ENCODE results near the gene SUGP1. TPM values are rescaled to one million over a fixed set of nuclear protein-coding genes. Genes with fewer than 3 reads are reported as not detected.

Gene SUGP1
- total and polyA plus RNA-seq, 2 of the 4 experiments (the other 2 are of a cell fraction): 33.2 to 35.8 TPM

GRCh38 chr19:19292607-19293006 lies 27.7 kb downstream of the SUGP1 start:
- BruUV-seq (replicated peaks): no TSS peak
- H2BK5ac ChIP-seq (ENCODE audit: low read depth, low read length, poor library complexity, severe bottlenecking): no peak overlapping the region
- TF ChIP-seq MAFK (IDR thresholded peaks at IDR 0.05; ENCODE audit: low read depth, low read length) (no peak), BHLHE40 (IDR thresholded peaks at IDR 0.05; ENCODE audit: low read depth, low read length) (no peak), CEBPB (IDR thresholded peaks at IDR 0.05; ENCODE audit: low read depth, low read length) (no peak), RFX5 (IDR thresholded peaks at IDR 0.05; ENCODE audit: low read depth, low read length) (no peak), POLR2A (IDR thresholded peaks at IDR 0.05; ENCODE audit: low read depth, low read length) (no peak), CHD1 (IDR thresholded peaks at IDR 0.05; ENCODE audit: low read depth, low read length) (no peak), MXI1 (IDR thresholded peaks at IDR 0.05; ENCODE audit: borderline replicate concordance, low read depth, low read length) (no peak), RAD21 (IDR thresholded peaks at IDR 0.05; ENCODE audit: low read length) (no peak), NFE2L2 (IDR thresholded peaks at IDR 0.05; ENCODE audit: low read depth, low read length) (no peak), MAZ (IDR thresholded peaks at IDR 0.05; ENCODE audit: borderline replicate concordance, low read depth, low read length) (no peak), SMC3 (IDR thresholded peaks at IDR 0.05; ENCODE audit: low read depth, low read length) (no peak), FOS (IDR thresholded peaks at IDR 0.05; ENCODE audit: low read depth, low read length) (no peak), USF2 (IDR thresholded peaks at IDR 0.05; ENCODE audit: low read depth, low read length) (no peak), ELK1 (IDR thresholded peaks at IDR 0.05; ENCODE audit: borderline replicate concordance, low read depth, low read length) (no peak), RCOR1 (IDR thresholded peaks at IDR 0.05; ENCODE audit: insufficient replicate concordance, low read length) (no peak)
- TF ChIP-seq, protein P1, sequence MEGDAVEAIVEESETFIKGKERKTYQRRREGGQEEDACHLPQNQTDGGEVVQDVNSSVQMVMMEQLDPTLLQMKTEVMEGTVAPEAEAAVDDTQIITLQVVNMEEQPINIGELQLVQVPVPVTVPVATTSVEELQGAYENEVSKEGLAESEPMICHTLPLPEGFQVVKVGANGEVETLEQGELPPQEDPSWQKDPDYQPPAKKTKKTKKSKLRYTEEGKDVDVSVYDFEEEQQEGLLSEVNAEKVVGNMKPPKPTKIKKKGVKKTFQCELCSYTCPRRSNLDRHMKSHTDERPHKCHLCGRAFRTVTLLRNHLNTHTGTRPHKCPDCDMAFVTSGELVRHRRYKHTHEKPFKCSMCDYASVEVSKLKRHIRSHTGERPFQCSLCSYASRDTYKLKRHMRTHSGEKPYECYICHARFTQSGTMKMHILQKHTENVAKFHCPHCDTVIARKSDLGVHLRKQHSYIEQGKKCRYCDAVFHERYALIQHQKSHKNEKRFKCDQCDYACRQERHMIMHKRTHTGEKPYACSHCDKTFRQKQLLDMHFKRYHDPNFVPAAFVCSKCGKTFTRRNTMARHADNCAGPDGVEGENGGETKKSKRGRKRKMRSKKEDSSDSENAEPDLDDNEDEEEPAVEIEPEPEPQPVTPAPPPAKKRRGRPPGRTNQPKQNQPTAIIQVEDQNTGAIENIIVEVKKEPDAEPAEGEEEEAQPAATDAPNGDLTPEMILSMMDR (conservative IDR thresholded peaks at IDR 0.05; ENCODE audit: low read depth, low read length): no peak
- WGBS, 2 experiments (ENCODE audit: extremely low coverage in 2 of 2, insufficient read length in 1 of 2): no CpG with 5 or more reads among the region's 5 CpGs
- POLR2A ChIA-PET (ENCODE audit: unreplicated experiment): no interaction called here
- H3K4me2 ChIP-seq (ENCODE audit: low read depth, low read length): no peak overlapping the region
- H2BK120ac ChIP-seq (ENCODE audit: low read depth, low read length): no peak overlapping the region
- H2AK9ac ChIP-seq (replicated peaks; ENCODE audit: low read depth, low read length, poor library complexity): no peak overlapping the region
- H3K56ac ChIP-seq (ENCODE audit: extremely low read depth, insufficient read depth, low read length): no peak overlapping the region
- peaks cover 42% of the 10 kb centered on the region for H3K36me3 ChIP-seq (ENCODE audit: control insufficient read depth, insufficient read depth, low read length)
- no peaks in the 10 kb centered on the region for H3K27me3 ChIP-seq (ENCODE audit: control insufficient read depth, insufficient read depth, low read length)
- H4K91ac ChIP-seq (ENCODE audit: insufficient read depth, low read depth, low read length): no peak overlapping the region
- H3K9me3 ChIP-seq (ENCODE audit: control insufficient read depth, insufficient read depth, low read length): no peaks in the 10 kb centered on the region
- H4K20me1 ChIP-seq (ENCODE audit: insufficient read depth, low read length): no peaks in the 10 kb centered on the region
- CTCF ChIA-PET: no interaction called here
- in situ Hi-C loops (cut with MboI; ENCODE audit: low sequenced_read_pairs) (no loop called here), dilution Hi-C loops (cut with HindIII; ENCODE audit: low sequenced_read_pairs, unreplicated experiment) (no loop called here), intact Hi-C loops (cut with micrococcal nuclease) (no loop called here)
- no peak overlapping the region for H3K4ac ChIP-seq (ENCODE audit: low read depth, low read length)
- no peak overlapping the region for H3K18ac ChIP-seq (ENCODE audit: low read depth, low read length)
- ATAC-seq (ENCODE audit: low read depth) (no peak), DNase-seq (no peak)
- no peaks in the 10 kb centered on the region; a peak in 2 of 4 replicates for H3K79me1 ChIP-seq (ENCODE audit: low read depth in 1 of 2, low read length in 2 of 2)
- H2BK20ac ChIP-seq (ENCODE audit: low read depth, low read length): no peak overlapping the region
- H2BK15ac ChIP-seq (ENCODE audit: low read depth, low read length): no peak overlapping the region
- no peaks in the 10 kb centered on the region for H3K4me1 ChIP-seq (ENCODE audit: control insufficient read depth, insufficient read depth, low read length)
- no peak overlapping the region for H3K23ac ChIP-seq (ENCODE audit: low read depth, low read length)
- H3K9ac ChIP-seq (ENCODE audit: low read depth, low read length): no peak overlapping the region
- H3K9me1 ChIP-seq (ENCODE audit: insufficient read depth, low read length): no peaks in the 10 kb centered on the region
- no peak overlapping the region for H3K14ac ChIP-seq (replicated peaks; ENCODE audit: low read depth, low read length)
- H4K8ac ChIP-seq (ENCODE audit: low read depth in 2 of 2, low read length in 2 of 2): no peak overlapping the region
- H3K4me3 ChIP-seq (ENCODE audit: insufficient read depth, low read depth, low read length): no peak overlapping the region
- H2AK5ac ChIP-seq (ENCODE audit: low read depth, low read length): no peak overlapping the region
- no peak overlapping the region for H4K5ac ChIP-seq (ENCODE audit: low read depth, low read length)
- no peak overlapping the region for H2AFZ ChIP-seq (replicated peaks; ENCODE audit: low read length, poor library complexity)
- no peak overlapping the region for H3K27ac ChIP-seq (ENCODE audit: insufficient read depth, low read length)

Data from IMR-90 (cell line).